Natural killer cell (primary cell): ENCODE results near the gene ACTG1. TPM values are rescaled to one million over a fixed set of nuclear protein-coding genes. Genes with fewer than 3 reads are reported as not detected.

Source experiments
- ATAC-seq, 3 donors: fragments of 150-1000 bp in 2 of 3; fragments of 200-7000 bp in 1 of 3; cut with Tn5 transposase; 1 replicate in 1 of 3; 2 replicates in 2 of 3; pipeline ENCODE4 v1.10.0; 2021; ENCODE audit warnings: mild to moderate bottlenecking in 2 of 3, moderate library complexity in 2 of 3
- DNase-seq, 2 donors: peaks; one replicate each; pipeline versions ENCODE4 v3.0.0 to v3.0.0-alpha.2; 2013 to 2021; ENCODE audit warnings: mixed read lengths in 1 of 2
- H3K27ac ChIP-seq: one replicate; pipeline ENCODE4 v1.5.1; 2013; ENCODE audit warnings: mild to moderate bottlenecking, low read length
- H3K27me3 ChIP-seq: one replicate; pipeline ENCODE4 v1.6.1; 2013; ENCODE audit warnings: low read length; ENCODE audit not compliant: control insufficient read depth, insufficient read depth
- H3K36me3 ChIP-seq: one replicate; pipeline ENCODE4 v1.6.1; 2013; ENCODE audit warnings: low read length; ENCODE audit not compliant: control insufficient read depth, insufficient read depth
- H3K4me1 ChIP-seq: one replicate; pipeline ENCODE4 v1.6.1; 2013; ENCODE audit warnings: low read length; ENCODE audit not compliant: control insufficient read depth, insufficient read depth
- H3K4me3 ChIP-seq: one replicate; pipeline ENCODE4 v1.5.1; 2013; ENCODE audit warnings: low read length
- H3K9me3 ChIP-seq: one replicate; pipeline ENCODE4 v1.6.1; 2013; ENCODE audit warnings: low read length; ENCODE audit not compliant: control insufficient read depth, insufficient read depth
- H3K27ac Mint-ChIP-seq, 2 donors: one replicate each; pipeline ENCODE4 v1.8.0; 2022; ENCODE audit warnings: mild to moderate bottlenecking in 2 of 2, mixed read lengths in 2 of 2, moderate library complexity in 1 of 2
- H3K27me3 Mint-ChIP-seq, 2 donors: one replicate each; pipeline ENCODE4 v1.8.0; 2022; ENCODE audit warnings: low read depth in 2 of 2, mixed read lengths in 2 of 2
- H3K36me3 Mint-ChIP-seq: one replicate; pipeline ENCODE4 v1.8.0; 2022; ENCODE audit warnings: mixed read lengths
- H3K4me1 Mint-ChIP-seq, 2 donors: one replicate each; pipeline ENCODE4 v1.8.0; 2022; ENCODE audit warnings: mixed read lengths in 2 of 2
- H3K4me3 Mint-ChIP-seq: one replicate; pipeline ENCODE4 v1.8.0; 2022; ENCODE audit warnings: mild to moderate bottlenecking, moderate library complexity, mixed read lengths
- H3K9me3 Mint-ChIP-seq, 2 donors: one replicate each; pipeline ENCODE4 v1.8.0; 2022; ENCODE audit warnings: mixed read lengths in 2 of 2
- WGBS: methylation state at CpG from one replicate; pipeline ENCODE4 v1.1.7; 2013; ENCODE audit warnings: missing lambda C conversion rate; ENCODE audit not compliant: insufficient coverage; 5-methylcytosine and 5-hydroxymethylcytosine counted together
- intact Hi-C: fragments of 100-400 bp; cut with micrococcal nuclease; formaldehyde crosslinking; loops from one replicate; pipeline ENCODE4 v1.14.2; 2022
- total RNA-seq, 4 donors: library from RNA; stranded (reverse); fragments of 120-200 nt in 1 of 4; gene quantifications; one replicate each; pipeline versions ENCODE4 v1.2.3 to v1.2.4, GENCODE V29; 2013 to 2022
- TF ChIP-seq, protein P1 (sequence below): fragments of 200-600 bp; IDR thresholded peaks from one replicate; pipeline ENCODE4 v1.8.0; 2022; ENCODE audit warnings: antibody characterized with exemption

Gene ACTG1
- total RNA-seq, 3 donors from 2014 or later (not counting 1 experiment from before 2014, with no cell fraction given) = 1,401 to 1,901 (median 1,735) TPM

GRCh38 chr17:81538651-81539570 is 26.3 kb upstream of the ACTG1 start:
- ATAC-seq = no peak
- H3K4me1 ChIP-seq = peaks cover 28% of the 10 kb centered on the region
- 93% methylated on average over 26 of the region's 26 CpGs for WGBS
- no peak for DNase-seq
- TF ChIP-seq, protein P1, sequence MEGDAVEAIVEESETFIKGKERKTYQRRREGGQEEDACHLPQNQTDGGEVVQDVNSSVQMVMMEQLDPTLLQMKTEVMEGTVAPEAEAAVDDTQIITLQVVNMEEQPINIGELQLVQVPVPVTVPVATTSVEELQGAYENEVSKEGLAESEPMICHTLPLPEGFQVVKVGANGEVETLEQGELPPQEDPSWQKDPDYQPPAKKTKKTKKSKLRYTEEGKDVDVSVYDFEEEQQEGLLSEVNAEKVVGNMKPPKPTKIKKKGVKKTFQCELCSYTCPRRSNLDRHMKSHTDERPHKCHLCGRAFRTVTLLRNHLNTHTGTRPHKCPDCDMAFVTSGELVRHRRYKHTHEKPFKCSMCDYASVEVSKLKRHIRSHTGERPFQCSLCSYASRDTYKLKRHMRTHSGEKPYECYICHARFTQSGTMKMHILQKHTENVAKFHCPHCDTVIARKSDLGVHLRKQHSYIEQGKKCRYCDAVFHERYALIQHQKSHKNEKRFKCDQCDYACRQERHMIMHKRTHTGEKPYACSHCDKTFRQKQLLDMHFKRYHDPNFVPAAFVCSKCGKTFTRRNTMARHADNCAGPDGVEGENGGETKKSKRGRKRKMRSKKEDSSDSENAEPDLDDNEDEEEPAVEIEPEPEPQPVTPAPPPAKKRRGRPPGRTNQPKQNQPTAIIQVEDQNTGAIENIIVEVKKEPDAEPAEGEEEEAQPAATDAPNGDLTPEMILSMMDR = no peak
- Mint-ChIP-seq H3K4me3 (no peak overlapping the region), H3K4me1 (peaks cover 0 to 3% of the 10 kb centered on the region in 2 donors), H3K27me3 (peaks cover 0 to 15% of the 10 kb centered on the region in 2 donors), H3K9me3 (no peaks in the 10 kb centered on the region), H3K27ac (no peak overlapping the region), H3K36me3 (no peaks in the 10 kb centered on the region)
- no peaks in the 10 kb centered on the region for H3K9me3 ChIP-seq
- no peak overlapping the region for H3K4me3 ChIP-seq
- intact Hi-C loops = no loop called here
- H3K27ac ChIP-seq = no peak overlapping the region
- H3K36me3 ChIP-seq = peaks cover 24% of the 10 kb centered on the region
- H3K27me3 ChIP-seq = peaks cover 19% of the 10 kb centered on the region

GRCh38 chr17:81537856-81538555 is 25.4 kb upstream of the ACTG1 start:
- Histone ChIP-seq H3K9me3 (no peaks in the 10 kb centered on the region), H3K27me3 (peaks cover 19% of the 10 kb centered on the region), H3K27ac (no peak overlapping the region), H3K4me1 (peaks cover 37% of the 10 kb centered on the region), H3K4me3 (no peak overlapping the region), H3K36me3 (peaks cover 16% of the 10 kb centered on the region)
- Mint-ChIP-seq H3K27ac (no peak overlapping the region), H3K27me3 (peaks cover 0 to 15% of the 10 kb centered on the region in 2 donors), H3K4me1 (peaks cover 0 to 12% of the 10 kb centered on the region in 2 donors), H3K9me3 (no peaks in the 10 kb centered on the region), H3K36me3 (no peaks in the 10 kb centered on the region), H3K4me3 (no peak overlapping the region)
- intact Hi-C loops = no loop called here
- DNase-seq (no peak), ATAC-seq (no peak)
- WGBS = 89% methylated on average over 26 of the region's 26 CpGs
- TF ChIP-seq, protein P1 = no peak

DNA sequence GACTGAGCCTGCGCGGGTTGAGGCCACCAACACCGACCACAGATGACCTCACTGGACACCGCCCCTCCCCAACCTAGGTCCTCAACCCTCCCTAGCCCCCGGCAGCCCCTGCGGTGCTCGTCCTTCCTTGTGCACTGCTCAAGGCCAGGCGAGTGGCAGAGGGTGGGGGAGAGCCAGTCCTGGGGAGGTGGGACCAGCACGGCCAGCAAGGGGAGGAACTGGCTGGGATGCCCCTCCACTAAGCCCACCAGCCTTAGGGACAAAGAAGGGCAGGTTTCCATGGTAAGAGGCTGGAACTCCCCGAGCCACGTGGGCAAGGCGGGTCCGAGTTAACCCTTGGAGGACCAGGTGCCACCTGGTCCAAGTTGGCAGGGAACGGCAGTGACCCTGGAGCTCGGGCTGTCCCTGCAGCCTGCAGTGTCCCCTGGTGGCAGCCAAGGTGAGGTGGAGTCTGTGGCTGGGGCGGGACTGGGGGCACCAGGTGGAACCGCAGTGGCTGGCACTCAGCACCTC is 24.8 kb upstream of the ACTG1 start:
- peak in 1 of 2 donors; percentile 64 for DNase-seq
- H3K9me3 ChIP-seq = no peaks in the 10 kb centered on the region
- peaks cover 10% of the 10 kb centered on the region for H3K36me3 ChIP-seq
- 21% methylated on average over 14 of the region's 17 CpGs for WGBS
- peaks cover 39% of the 10 kb centered on the region for H3K4me1 ChIP-seq
- Mint-ChIP-seq H3K4me3 (no peak overlapping the region), H3K27me3 (peaks cover 0 to 15% of the 10 kb centered on the region in 2 donors), H3K27ac (no peak overlapping the region), H3K36me3 (no peaks in the 10 kb centered on the region), H3K4me1 (peaks cover 0 to 12% of the 10 kb centered on the region in 2 donors), H3K9me3 (no peaks in the 10 kb centered on the region)
- intact Hi-C loops = no loop called here
- TF ChIP-seq, protein P1 = no peak
- no peak overlapping the region for H3K4me3 ChIP-seq
- H3K27me3 ChIP-seq = peaks cover 19% of the 10 kb centered on the region
- no peak overlapping the region for H3K27ac ChIP-seq
- ATAC-seq = peak in 2 of 3 donors; percentile 39 to 51
